ENCODE data around the gene NHLRC2. TPM values are rescaled to one million over a fixed set of nuclear protein-coding genes. Genes with fewer than 3 reads are reported as not detected.

NHLRC2 gene
- total RNA-seq, 1 donor from 2014 or later = 39.9 TPM

DNA sequence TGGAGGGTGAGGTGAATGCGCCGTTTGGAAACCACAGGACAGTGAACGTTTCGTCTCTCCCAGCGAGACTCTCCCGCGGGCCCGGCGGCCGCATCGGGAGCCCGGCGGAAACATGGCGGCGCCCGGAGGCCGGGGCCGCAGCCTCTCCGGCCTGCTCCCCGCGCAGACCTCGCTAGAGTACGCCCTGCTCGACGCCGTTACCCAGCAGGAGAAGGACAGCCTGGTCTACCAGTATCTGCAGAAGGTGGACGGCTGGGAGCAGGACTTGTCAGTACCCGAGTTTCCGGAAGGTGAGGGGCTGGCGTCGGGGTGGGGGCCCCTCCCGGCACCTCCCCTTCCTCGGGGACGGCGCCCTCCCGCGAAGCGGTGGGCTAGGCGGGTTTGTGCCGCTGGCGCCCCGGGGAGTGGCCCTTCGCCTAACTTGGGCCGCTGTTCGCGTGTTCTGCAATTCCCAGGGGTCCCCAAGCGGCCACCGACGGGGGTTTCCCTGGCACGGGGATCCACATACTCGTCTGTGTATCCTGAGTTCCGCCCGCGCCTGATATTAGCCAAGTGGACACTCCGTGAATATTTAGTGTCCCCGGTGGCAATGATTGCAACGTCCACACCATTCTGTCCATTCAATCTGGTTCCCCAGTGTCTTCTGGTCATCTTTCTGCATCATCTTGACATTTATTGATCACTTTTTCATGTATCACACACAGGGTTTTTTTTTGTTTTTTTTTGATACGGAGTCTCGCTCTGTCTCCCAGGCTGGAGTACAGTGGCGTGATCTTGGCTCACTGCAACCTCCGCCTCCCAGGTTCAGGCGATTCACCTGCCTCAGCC is 514 bp downstream of the NHLRC2 start:
- Mint-ChIP-seq H3K4me1 (peaks cover 36% of the 10 kb centered on the region), H3K27ac (peak overlapping the region; percentile 98), H3K27me3 (ENCODE audit: low read depth) (no peaks in the 10 kb centered on the region), H3K36me3 (peaks cover 5% of the 10 kb centered on the region), H3K9me3 (no peaks in the 10 kb centered on the region), H3K4me3 (peak overlapping the region; percentile 91)
- TF ChIP-seq, protein P1, sequence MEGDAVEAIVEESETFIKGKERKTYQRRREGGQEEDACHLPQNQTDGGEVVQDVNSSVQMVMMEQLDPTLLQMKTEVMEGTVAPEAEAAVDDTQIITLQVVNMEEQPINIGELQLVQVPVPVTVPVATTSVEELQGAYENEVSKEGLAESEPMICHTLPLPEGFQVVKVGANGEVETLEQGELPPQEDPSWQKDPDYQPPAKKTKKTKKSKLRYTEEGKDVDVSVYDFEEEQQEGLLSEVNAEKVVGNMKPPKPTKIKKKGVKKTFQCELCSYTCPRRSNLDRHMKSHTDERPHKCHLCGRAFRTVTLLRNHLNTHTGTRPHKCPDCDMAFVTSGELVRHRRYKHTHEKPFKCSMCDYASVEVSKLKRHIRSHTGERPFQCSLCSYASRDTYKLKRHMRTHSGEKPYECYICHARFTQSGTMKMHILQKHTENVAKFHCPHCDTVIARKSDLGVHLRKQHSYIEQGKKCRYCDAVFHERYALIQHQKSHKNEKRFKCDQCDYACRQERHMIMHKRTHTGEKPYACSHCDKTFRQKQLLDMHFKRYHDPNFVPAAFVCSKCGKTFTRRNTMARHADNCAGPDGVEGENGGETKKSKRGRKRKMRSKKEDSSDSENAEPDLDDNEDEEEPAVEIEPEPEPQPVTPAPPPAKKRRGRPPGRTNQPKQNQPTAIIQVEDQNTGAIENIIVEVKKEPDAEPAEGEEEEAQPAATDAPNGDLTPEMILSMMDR (IDR thresholded peaks at IDR 0.05; ENCODE audit: unreplicated experiment) = no peak
- DNase-seq (ENCODE audit: low spot score in 2 of 2, unreplicated experiment in 2 of 2) = peak; percentile 44 to 69

DNA sequence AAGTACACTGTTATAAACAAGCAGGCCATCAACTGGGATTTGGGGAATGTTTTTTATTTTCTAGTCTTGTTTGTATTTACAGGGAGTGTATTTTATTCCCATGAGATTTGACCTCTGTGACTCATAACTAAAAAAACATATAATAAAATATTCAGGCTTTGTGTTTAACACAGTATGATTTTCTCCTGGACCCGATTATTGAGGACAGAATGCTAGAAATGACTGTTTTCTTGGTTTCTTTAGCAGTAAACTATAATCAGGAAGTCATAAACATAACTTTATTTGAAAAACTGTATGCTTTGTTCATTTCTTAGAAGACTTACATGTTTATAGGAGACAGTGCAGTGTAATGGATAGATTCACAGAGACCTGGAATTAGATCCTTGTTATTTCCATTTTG is 2.1 kb downstream of the NHLRC2 start:
- Mint-ChIP-seq H3K4me3 (peak overlapping the region; percentile 20), H3K27me3 (ENCODE audit: low read depth) (no peaks in the 10 kb centered on the region), H3K4me1 (peaks cover 36% of the 10 kb centered on the region), H3K27ac (no peak overlapping the region), H3K9me3 (peaks cover 7% of the 10 kb centered on the region), H3K36me3 (peaks cover 19% of the 10 kb centered on the region)
- TF ChIP-seq, protein P1 (IDR thresholded peaks at IDR 0.05; ENCODE audit: unreplicated experiment) = no peak
- no peak for DNase-seq (ENCODE audit: low spot score in 2 of 2, unreplicated experiment in 2 of 2)

DNA sequence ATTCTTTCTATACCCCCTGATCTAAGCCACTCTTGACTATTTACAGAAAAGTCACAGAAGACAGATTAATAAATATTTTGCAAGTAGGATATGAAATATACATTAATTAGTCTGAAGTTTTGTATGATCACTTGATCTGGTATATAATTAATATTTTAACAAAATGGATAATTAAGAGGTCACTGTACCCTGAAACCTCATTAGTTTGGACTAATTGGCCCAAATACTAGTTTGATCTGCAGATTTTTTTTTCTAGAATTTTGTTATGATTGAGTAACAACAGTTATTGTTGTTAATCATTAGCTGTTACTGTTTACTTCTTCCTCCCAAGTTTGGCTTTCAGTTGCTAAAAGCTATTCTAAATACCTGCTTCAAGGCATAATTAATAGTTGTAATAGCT is 2.7 kb downstream of the NHLRC2 start:
- peaks cover 21% of the 10 kb centered on the region for H3K36me3 Mint-ChIP-seq
- DNase-seq (ENCODE audit: low spot score in 2 of 2, unreplicated experiment in 2 of 2) = no peak
- H3K4me1 Mint-ChIP-seq = peaks cover 36% of the 10 kb centered on the region
- TF ChIP-seq, protein P1 (IDR thresholded peaks at IDR 0.05; ENCODE audit: unreplicated experiment) = no peak
- no peak overlapping the region for H3K4me3 Mint-ChIP-seq
- peaks cover 7% of the 10 kb centered on the region for H3K9me3 Mint-ChIP-seq
- H3K27me3 Mint-ChIP-seq (ENCODE audit: low read depth) = no peaks in the 10 kb centered on the region
- H3K27ac Mint-ChIP-seq = no peak overlapping the region

DNA sequence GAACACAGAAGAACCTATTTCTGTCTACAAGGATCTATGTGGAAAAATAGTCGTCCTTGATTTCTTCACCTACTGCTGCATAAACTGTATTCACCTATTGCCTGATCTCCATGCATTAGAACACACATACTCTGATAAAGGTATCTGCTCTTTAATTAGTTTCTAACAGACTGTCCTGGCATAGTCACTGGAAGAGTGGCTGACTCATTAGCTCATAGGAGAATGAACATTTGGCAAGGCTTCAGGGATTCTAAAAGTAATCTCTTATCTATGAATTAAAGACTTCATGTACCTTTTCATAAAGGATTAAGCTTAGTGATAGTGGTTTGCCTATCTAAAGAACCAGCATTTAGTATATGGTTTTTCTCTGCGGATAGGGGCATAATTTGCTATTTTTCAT is 4.1 kb downstream of the NHLRC2 start:
- Mint-ChIP-seq H3K27ac (no peak overlapping the region), H3K4me3 (no peak overlapping the region)
- DNase-seq (ENCODE audit: low spot score in 2 of 2, unreplicated experiment in 2 of 2) = no peak

DNA sequence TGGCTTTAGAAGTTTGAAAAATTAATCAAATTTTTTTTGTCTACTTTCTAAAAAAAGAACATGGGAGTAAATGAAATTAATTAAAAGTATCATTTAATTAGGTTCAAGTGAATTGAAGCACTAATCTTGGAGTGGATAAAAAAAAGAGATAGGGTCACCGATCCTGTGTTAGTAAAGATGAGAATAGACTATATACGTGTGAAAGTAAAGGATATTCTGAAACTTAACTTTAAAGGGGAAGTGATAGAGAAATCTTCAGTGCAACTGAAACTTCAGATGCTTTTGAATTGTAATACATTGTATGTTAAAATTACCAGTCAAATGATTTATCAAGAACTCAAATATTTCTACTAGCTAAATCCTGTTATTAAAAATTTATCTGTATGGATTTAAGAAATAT is 4.8 kb downstream of the NHLRC2 start:
- Mint-ChIP-seq H3K36me3 (peaks cover 38% of the 10 kb centered on the region), H3K4me1 (peaks cover 23% of the 10 kb centered on the region), H3K27me3 (ENCODE audit: low read depth) (no peaks in the 10 kb centered on the region), H3K4me3 (no peak overlapping the region), H3K9me3 (peaks cover 16% of the 10 kb centered on the region), H3K27ac (no peak overlapping the region)
- DNase-seq (ENCODE audit: low spot score in 2 of 2, unreplicated experiment in 2 of 2) = no peak
- TF ChIP-seq, protein P1 (IDR thresholded peaks at IDR 0.05; ENCODE audit: unreplicated experiment) = no peak

More for the DNA sequence above, 4.1 kb downstream of the NHLRC2 start:
- TF ChIP-seq, protein P1 (IDR thresholded peaks at IDR 0.05; ENCODE audit: unreplicated experiment) = no peak
- H3K27me3 Mint-ChIP-seq (ENCODE audit: low read depth) = no peaks in the 10 kb centered on the region
- H3K36me3 Mint-ChIP-seq = peaks cover 31% of the 10 kb centered on the region
- H3K9me3 Mint-ChIP-seq = peaks cover 10% of the 10 kb centered on the region
- H3K4me1 Mint-ChIP-seq = peaks cover 25% of the 10 kb centered on the region

All from mesothelial cell of epicardium (in vitro differentiated cells).